Tibial artery (tissue), 4 donors: ENCODE results near the gene PGAP3.

Experiments
- DNase-seq, 2 donors: peaks; one replicate each; pipeline ENCODE4 v3.0.0-alpha.2; 2019
- H3K27ac ChIP-seq, 2 donors: fragments of 200-600 bp; sonication (generic) in 1 of 2; 1 replicate in 1 of 2; 2 replicates in 1 of 2; pipeline ENCODE4 v1.5.1; 2018 to 2019; ENCODE audit warnings: mild to moderate bottlenecking in 1 of 2
- H3K27me3 ChIP-seq, 2 donors: fragments of 200-600 bp; sonication (generic) in 1 of 2; one replicate each; pipeline versions ENCODE4 v1.5.1 to v1.6.0; 2016 to 2019
- H3K36me3 ChIP-seq, 3 donors: fragments of 200-600 bp; sonication (generic) in 2 of 3; one replicate each; pipeline ENCODE4 v1.5.1; 2016 to 2019; ENCODE audit warnings: mild to moderate bottlenecking in 2 of 3
- H3K4me1 ChIP-seq, 4 donors: fragments of 200-600 bp; sonication (generic) in 2 of 4; 1 replicate in 3 of 4; 2 replicates in 1 of 4; pipeline ENCODE4 v1.5.1; 2016 to 2019
- H3K4me3 ChIP-seq, 2 donors: fragments of 200-600 bp; sonication (generic) in 1 of 2; 1 replicate in 1 of 2; 2 replicates in 1 of 2; pipeline ENCODE4 v1.5.1; 2018 to 2019; ENCODE audit warnings: mild to moderate bottlenecking in 2 of 2
- H3K9me3 ChIP-seq, 3 donors: fragments of 200-600 bp; sonication (generic) in 1 of 3; one replicate each; pipeline ENCODE4 v1.5.1; 2016 to 2019
- CTCF ChIP-seq, 2 experiments: fragments of 200-600 bp in 1 of 2; fragments of 450-650 bp in 1 of 2; IDR thresholded peaks; one replicate each; pipeline ENCODE4 v1.5.1; 2017 to 2019; ENCODE audit warnings: antibody characterized with exemption in 2 of 2, mild to moderate bottlenecking in 1 of 2, moderate library complexity in 1 of 2
- intact Hi-C: fragments of 100-400 bp; cut with DNase I; formaldehyde crosslinking; loops from one replicate; pipeline ENCODE4 v1.15.0; 2023; ENCODE audit warnings: low total_unique reads

Gene PGAP3

GRCh38 chr17:39687546-39688474, at the start of gene PGAP3:
Gene PGAP3 (minus strand): TSS chr17:39688057. CDS start chr17:39688014, 43 bp downstream.
- peak; percentile 81 to 90 for DNase-seq
- no peak for TF ChIP-seq CTCF (IDR thresholded peaks at IDR 0.05)

GRCh38 chr17:39737206-39737759, 49.4 kb upstream of the PGAP3 start:
- Histone ChIP-seq H3K36me3 (peaks cover 0 to under 1% (median 0%) of the 10 kb centered on the region in 3 donors), H3K4me3 (no peak overlapping the region), H3K9me3 (no peaks in the 10 kb centered on the region), H3K4me1 (peaks cover 6 to 38% (median 27%) of the 10 kb centered on the region in 4 donors), H3K27ac (no peak overlapping the region), H3K27me3 (peaks cover 11 to 68% of the 10 kb centered on the region in 2 donors)
- no peak for DNase-seq
- intact Hi-C loops = no loop called here
- TF ChIP-seq CTCF (IDR thresholded peaks at IDR 0.05) = no peak

More at GRCh38 chr17:39687546-39688474, at the start of gene PGAP3:
- H3K27ac ChIP-seq = peak within 1 kb of the TSS; percentile 81 to 85
- peaks cover 0 to 17% (median 8%) of the 10 kb centered on the region in 4 donors for H3K4me1 ChIP-seq
- peak within 1 kb of the TSS; percentile 60 to 68 for H3K4me3 ChIP-seq
- intact Hi-C loops = no loop called here
- peaks cover 0 to 30% (median 0%) of the 10 kb centered on the region in 3 donors for H3K36me3 ChIP-seq
- H3K27me3 ChIP-seq = no peaks in the 10 kb centered on the region
- H3K9me3 ChIP-seq = no peaks in the 10 kb centered on the region

- Histone ChIP-seq H3K9me3 (no peaks in the 10 kb centered on the region), H3K36me3 (no peaks in the 10 kb centered on the region), H3K4me1 (peaks cover 6 to 34% (median 27%) of the 10 kb centered on the region in 4 donors), H3K4me3 (no peak overlapping the region), H3K27me3 (peaks cover 11 to 60% of the 10 kb centered on the region in 2 donors), H3K27ac (no peak overlapping the region)
- DNase-seq = no peak
- no peak for TF ChIP-seq CTCF (IDR thresholded peaks at IDR 0.05)
- intact Hi-C loops = no loop called here
These were observed 48.7 kb upstream of the PGAP3 start for GRCh38 chr17:39736319-39737165.

GRCh38 chr17:39735882-39736281, 48.0 kb upstream of the PGAP3 start:
- H3K4me3 ChIP-seq = no peak overlapping the region
- no peak overlapping the region for H3K27ac ChIP-seq
- H3K9me3 ChIP-seq = no peaks in the 10 kb centered on the region
- DNase-seq = no peak
- H3K27me3 ChIP-seq = peaks cover 11 to 54% of the 10 kb centered on the region in 2 donors
- intact Hi-C loops = no loop called here
- H3K4me1 ChIP-seq = peaks cover 6 to 30% (median 25%) of the 10 kb centered on the region in 4 donors
- no peak for TF ChIP-seq CTCF (IDR thresholded peaks at IDR 0.05)
- H3K36me3 ChIP-seq = no peaks in the 10 kb centered on the region

GRCh38 chr17:39732586-39732985, 44.7 kb upstream of the PGAP3 start:
- Histone ChIP-seq H3K9me3 (no peaks in the 10 kb centered on the region), H3K4me1 (peaks cover 0 to 20% (median 11%) of the 10 kb centered on the region in 4 donors), H3K27me3 (peaks cover 3 to 21% of the 10 kb centered on the region in 2 donors), H3K4me3 (no peak overlapping the region), H3K27ac (no peak overlapping the region), H3K36me3 (peaks cover 0 to 17% (median 12%) of the 10 kb centered on the region in 3 donors)
- no peak for DNase-seq
- intact Hi-C loops = loop anchor here (2.0 to 5.0 kb wide), 2 partner anchors 20 to 110 kb away; no protein-coding TSS in a partner anchor
- no peak for TF ChIP-seq CTCF (IDR thresholded peaks at IDR 0.05)
